Fibroblast of villous mesenchyme (primary cell): ENCODE results near the gene PBX1. TPM values are rescaled to one million over a fixed set of nuclear protein-coding genes. Genes with fewer than 3 reads are reported as not detected.

Experiments used
- DNase-seq: peaks from one replicate; pipeline ENCODE4 v3.0.0-alpha.2; 2010; ENCODE audit warnings: low read depth
- H3K4me3 ChIP-seq: 2 replicates; pipeline ENCODE4 v1.5.1; 2011; ENCODE audit warnings: low read depth, mild to moderate bottlenecking, low read length
- CTCF ChIP-seq: IDR thresholded peaks from 2 replicates; pipeline ENCODE4 v1.5.1; 2012; ENCODE audit warnings: low read depth, mild to moderate bottlenecking, low read length; ENCODE audit not compliant: insufficient read depth
- total RNA-seq: library from RNA; depleted of rRNA; stranded (reverse); fragments of >200 nt; gene quantifications from 2 replicates; pipeline ENCODE4 v1.2.3, GENCODE V29; 2012

Gene PBX1
- total RNA-seq, 1 donor, result 67.4 TPM

GRCh38 chr1:164629971-164630370, 71.0 kb downstream of the PBX1 start:
- TF ChIP-seq CTCF, result no peak
- DNase-seq, result no peak

DNA sequence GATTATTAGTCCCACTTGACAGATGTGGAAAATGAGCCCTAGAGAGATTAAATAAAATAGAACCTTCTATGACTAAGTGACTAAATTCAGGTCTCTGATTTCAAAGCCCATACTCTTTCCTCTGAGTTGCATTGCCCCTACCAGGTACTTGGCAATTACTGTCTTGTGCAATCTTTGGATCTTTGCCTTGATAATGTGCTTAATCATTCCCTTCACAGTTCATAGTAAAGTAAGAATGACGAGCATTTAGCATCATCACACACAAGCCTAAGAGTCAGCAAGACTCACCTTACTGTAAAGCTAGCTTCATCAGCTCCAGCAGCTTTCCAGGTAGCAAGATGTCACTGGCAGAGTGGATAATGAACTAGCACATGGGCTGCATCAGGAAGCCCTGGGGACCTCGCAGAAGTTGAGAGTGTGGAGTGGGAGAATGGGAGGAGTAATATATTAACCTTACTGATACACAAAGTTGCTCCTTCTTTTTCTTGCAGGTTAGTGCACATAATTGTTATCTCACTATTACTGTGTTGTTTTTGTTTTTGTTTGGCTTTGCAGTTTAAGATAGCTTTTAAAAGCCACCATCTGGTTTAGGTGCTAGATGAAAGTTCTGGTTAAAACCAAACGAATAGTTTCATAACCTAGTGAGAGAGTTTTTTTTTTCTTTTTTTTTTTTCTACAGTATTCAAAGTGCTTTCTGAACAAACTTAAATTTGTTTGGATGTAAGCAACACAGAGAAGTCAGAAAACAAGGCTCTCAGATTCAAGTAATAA, 71.8 kb downstream of the PBX1 start:
- no peak for TF ChIP-seq CTCF
- peak; percentile 34 for DNase-seq
- no peak overlapping the region for H3K4me3 ChIP-seq

More at GRCh38 chr1:164629971-164630370, 71.0 kb downstream of the PBX1 start:
- H3K4me3 ChIP-seq, result no peak overlapping the region

DNA sequence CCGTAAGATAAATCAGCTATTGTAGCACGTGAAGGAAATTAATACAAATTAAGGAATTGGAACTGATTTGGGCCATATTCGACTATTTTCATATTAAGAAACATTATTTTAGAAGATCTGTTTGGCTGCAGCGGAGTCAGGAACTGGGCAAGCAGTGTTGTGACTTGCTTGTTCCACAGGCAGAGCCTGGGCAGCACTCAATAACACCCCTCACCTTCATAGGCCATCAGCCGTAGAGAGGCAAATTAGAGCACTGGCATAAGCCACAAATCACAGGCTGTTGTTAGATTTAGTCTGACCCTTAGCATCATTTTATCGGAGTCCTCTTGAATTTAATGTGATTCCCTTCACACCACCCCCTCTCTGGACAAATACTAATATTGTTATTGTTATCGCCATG, 72.8 kb downstream of the PBX1 start:
- no peak for DNase-seq
- TF ChIP-seq CTCF, result no peak
- no peak overlapping the region for H3K4me3 ChIP-seq

DNA sequence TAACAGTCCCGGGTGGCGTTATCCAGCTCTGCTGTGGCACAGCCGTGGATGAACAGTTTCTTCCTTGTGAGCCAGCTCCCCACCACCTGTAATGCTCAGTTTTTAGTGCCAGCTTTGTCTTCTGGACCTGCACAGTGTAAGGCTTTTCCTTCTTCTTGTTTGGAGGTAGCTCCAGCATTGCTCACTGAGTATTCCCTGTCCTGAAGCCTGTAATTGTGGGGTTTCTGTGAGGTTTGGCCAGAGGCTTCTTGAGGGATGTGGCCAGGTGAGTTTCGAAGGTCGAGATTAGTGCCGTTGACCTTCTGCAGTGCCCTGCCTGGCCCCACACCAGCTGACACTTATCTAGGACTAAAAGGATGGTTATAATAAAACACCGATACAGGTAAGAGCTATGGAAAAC, 75.0 kb downstream of the PBX1 start:
- TF ChIP-seq CTCF, result no peak
- no peak overlapping the region for H3K4me3 ChIP-seq
- DNase-seq, result no peak

- DNase-seq, result no peak
- no peak for TF ChIP-seq CTCF
These were observed 76.2 kb downstream of the PBX1 start for GRCh38 chr1:164635059-164635802.

GRCh38 chr1:164635803-164636731, 77.1 kb downstream of the PBX1 start:
- H3K4me3 ChIP-seq, result no peak overlapping the region
- no peak for TF ChIP-seq CTCF
- no peak for DNase-seq

More at GRCh38 chr1:164635059-164635802, 76.2 kb downstream of the PBX1 start:
- H3K4me3 ChIP-seq, result no peak overlapping the region
